ENCODE data around the gene ACACA. TPM values are rescaled to one million over a fixed set of nuclear protein-coding genes. Genes with fewer than 3 reads are reported as not detected.
A peak's percentile ranks its signal among the peaks of the same experiment; 100 is the strongest.
"Not testable (repeated sequence)": the region's sequence is repeated elsewhere in the genome, so short reads cannot be mapped to it uniquely, and the experiment has no call there.

ACACA gene
- total and polyA plus RNA-seq, 9 donors: 18.1 to 38.0 (median 24.4) TPM

DNA sequence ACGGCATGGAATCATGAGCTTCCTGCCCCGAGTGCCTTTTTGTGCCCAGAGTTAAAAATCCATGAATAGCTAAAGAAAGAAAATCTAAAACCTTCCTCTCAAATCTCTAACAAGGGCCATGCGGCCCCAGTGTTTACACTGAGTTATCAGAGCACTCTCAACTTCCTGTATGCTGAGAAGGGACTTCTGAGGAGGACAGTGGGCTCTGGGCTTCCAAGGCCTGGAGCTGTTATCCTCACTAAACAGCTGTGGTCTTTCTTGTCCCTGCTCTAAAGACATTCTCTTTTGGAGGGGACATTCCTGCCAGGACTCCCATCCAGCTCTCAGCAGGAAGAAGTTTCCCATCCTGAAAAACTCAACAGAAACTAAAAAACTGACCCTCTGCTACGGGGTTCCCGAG is 322.3 kb downstream of the ACACA start:
- peaks cover 38% of the 10 kb centered on the region for H3K36me3 ChIP-seq (ENCODE audit: control insufficient read depth, insufficient read depth, low read length)
- 100% methylated on average over 2 of the region's 5 CpGs for WGBS (ENCODE audit: insufficient coverage)
- DNase-seq: no peak
- no peak overlapping the region for H3K27ac ChIP-seq (ENCODE audit: low read length)
- H3K4me1 ChIP-seq (ENCODE audit: control insufficient read depth, insufficient read depth, low read length): peaks cover 29% of the 10 kb centered on the region
- H3K4me3 ChIP-seq (ENCODE audit: low read length): no peak overlapping the region
- H3K9me3 ChIP-seq (replicated peaks; ENCODE audit: control insufficient read depth, low read depth, low read length): peaks cover 1% of the 10 kb centered on the region
- H3K27me3 ChIP-seq (ENCODE audit: control insufficient read depth, insufficient read depth, low read length): no peaks in the 10 kb centered on the region

DNA sequence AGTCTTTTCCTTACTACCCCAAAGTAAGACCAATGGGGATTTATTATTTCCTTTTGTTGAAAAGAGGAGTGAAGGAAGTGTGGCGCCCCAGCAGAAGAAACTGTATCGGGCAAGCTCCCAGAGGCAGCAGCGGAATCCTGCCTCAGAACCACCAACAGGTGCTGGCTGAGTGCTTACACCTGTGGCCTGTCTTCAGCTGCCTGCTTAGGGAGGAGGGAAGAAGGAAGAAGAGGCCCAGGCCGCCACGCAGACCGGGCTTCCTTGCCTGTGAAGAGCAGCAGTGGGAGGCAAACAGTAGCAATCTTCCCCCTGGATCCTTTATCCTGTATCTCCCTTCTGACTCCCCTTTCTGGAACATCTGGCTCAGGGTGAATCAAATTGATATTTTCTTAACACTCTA is 323.2 kb downstream of the ACACA start:
- H3K27ac ChIP-seq (ENCODE audit: low read length): peak overlapping the region; percentile 15
- peak; percentile 41 for DNase-seq
- peaks cover 29% of the 10 kb centered on the region for H3K4me1 ChIP-seq (ENCODE audit: control insufficient read depth, insufficient read depth, low read length)
- H3K4me3 ChIP-seq (ENCODE audit: low read length): no peak overlapping the region
- WGBS (ENCODE audit: insufficient coverage): no CpG with 5 or more reads among the region's 6 CpGs
- H3K9me3 ChIP-seq (replicated peaks; ENCODE audit: control insufficient read depth, low read depth, low read length): peaks cover 5% of the 10 kb centered on the region
- H3K27me3 ChIP-seq (ENCODE audit: control insufficient read depth, insufficient read depth, low read length): no peaks in the 10 kb centered on the region
- peaks cover 31% of the 10 kb centered on the region for H3K36me3 ChIP-seq (ENCODE audit: control insufficient read depth, insufficient read depth, low read length)

DNA sequence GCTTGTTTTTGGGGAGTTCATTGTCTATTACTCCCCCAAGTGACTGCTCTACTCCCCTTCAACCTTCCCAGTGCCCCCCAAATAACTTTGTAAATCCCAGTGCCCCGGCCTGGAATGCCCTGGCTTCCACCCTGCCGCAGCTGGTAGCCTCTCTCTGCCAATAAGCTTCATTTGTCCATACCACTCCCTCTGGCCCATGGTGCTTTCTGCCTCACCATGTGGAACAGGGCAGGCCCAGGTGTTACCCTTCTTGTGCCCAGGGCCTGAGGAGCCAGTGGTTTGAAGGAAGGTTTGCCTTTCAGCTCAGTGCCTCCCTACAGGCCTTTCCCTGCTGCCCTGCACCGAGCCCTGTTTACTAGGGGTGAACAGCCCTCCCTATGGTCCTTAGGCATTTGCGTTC is 323.7 kb downstream of the ACACA start:
- Histone ChIP-seq H3K27ac (ENCODE audit: low read length) (peak overlapping the region; percentile 15), H3K27me3 (ENCODE audit: control insufficient read depth, insufficient read depth, low read length) (no peaks in the 10 kb centered on the region), H3K4me3 (ENCODE audit: low read length) (no peak overlapping the region), H3K9me3 (replicated peaks; ENCODE audit: control insufficient read depth, low read depth, low read length) (peaks cover 5% of the 10 kb centered on the region), H3K36me3 (ENCODE audit: control insufficient read depth, insufficient read depth, low read length) (peaks cover 30% of the 10 kb centered on the region), H3K4me1 (ENCODE audit: control insufficient read depth, insufficient read depth, low read length) (peaks cover 29% of the 10 kb centered on the region)
- 86% methylated on average over 2 of the region's 4 CpGs for WGBS (ENCODE audit: insufficient coverage)
- no peak for DNase-seq

- no peak overlapping the region for H3K4me3 ChIP-seq (ENCODE audit: low read length)
- DNase-seq: no peak
- H3K9me3 ChIP-seq (replicated peaks; ENCODE audit: control insufficient read depth, low read depth, low read length): peaks cover 5% of the 10 kb centered on the region
- peaks cover 25% of the 10 kb centered on the region for H3K36me3 ChIP-seq (ENCODE audit: control insufficient read depth, insufficient read depth, low read length)
- no peak overlapping the region for H3K27ac ChIP-seq (ENCODE audit: low read length)
- no peaks in the 10 kb centered on the region for H3K27me3 ChIP-seq (ENCODE audit: control insufficient read depth, insufficient read depth, low read length)
- peaks cover 29% of the 10 kb centered on the region for H3K4me1 ChIP-seq (ENCODE audit: control insufficient read depth, insufficient read depth, low read length)
- WGBS (ENCODE audit: insufficient coverage): 70% methylated on average over 6 of the region's 8 CpGs
These were observed 324.2 kb downstream of the ACACA start for GRCh38 chr17:37082311-37082860.

DNA sequence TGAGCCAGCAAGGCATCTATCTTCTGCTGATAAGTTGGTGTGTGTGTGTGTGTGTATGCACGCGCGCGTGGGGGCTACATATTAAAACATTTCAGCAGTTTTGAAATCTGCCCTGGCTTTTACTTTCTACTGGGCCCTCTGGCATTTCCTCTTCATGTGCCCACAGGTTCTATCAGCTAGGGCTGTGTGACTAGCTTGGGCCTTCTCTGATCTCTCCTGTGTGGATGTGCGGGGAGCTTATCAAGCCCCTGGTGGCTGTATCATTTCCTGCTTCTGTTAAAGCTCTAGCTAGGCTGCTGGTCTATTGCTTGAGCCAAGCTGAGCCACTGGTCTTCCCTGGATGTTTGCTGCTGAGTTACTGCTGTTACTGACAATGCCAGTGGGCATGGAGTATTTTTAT is 325.3 kb downstream of the ACACA start:
- peaks cover 14% of the 10 kb centered on the region for H3K36me3 ChIP-seq (ENCODE audit: control insufficient read depth, insufficient read depth, low read length)
- no peak overlapping the region for H3K4me3 ChIP-seq (ENCODE audit: low read length)
- WGBS (ENCODE audit: insufficient coverage): 57% methylated on average over 1 of the region's 5 CpGs
- peaks cover 5% of the 10 kb centered on the region for H3K9me3 ChIP-seq (replicated peaks; ENCODE audit: control insufficient read depth, low read depth, low read length)
- DNase-seq: no peak
- H3K27ac ChIP-seq (ENCODE audit: low read length): no peak overlapping the region
- peaks cover 29% of the 10 kb centered on the region for H3K4me1 ChIP-seq (ENCODE audit: control insufficient read depth, insufficient read depth, low read length)
- no peaks in the 10 kb centered on the region for H3K27me3 ChIP-seq (ENCODE audit: control insufficient read depth, insufficient read depth, low read length)

DNA sequence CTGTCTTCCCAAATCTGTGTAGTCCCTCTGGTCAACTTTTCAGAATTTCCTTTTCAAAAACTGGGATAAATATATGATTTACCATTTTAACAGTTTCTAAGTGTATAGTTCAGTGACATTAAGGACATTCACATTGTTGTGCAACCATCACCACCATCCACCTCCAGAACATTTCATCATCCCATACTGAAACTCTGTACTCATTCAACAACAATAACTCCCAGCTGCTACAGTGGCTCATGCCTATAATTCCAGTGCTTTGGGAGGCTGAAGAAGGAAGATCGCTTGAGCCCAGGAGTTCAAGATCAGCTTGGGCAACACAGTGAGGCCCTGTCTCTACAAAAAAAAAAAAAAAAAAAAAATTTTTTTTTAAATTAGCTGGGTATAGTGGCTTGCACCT is 326.9 kb downstream of the ACACA start:
- H3K4me1 ChIP-seq (ENCODE audit: control insufficient read depth, insufficient read depth, low read length): peaks cover 25% of the 10 kb centered on the region
- DNase-seq: no peak
- H3K27ac ChIP-seq (ENCODE audit: low read length): no peak overlapping the region
- no CpG with 5 or more reads among the region's 1 CpG for WGBS (ENCODE audit: insufficient coverage)
- H3K9me3 ChIP-seq (replicated peaks; ENCODE audit: control insufficient read depth, low read depth, low read length): peaks cover 5% of the 10 kb centered on the region
- H3K4me3 ChIP-seq (ENCODE audit: low read length): no peak overlapping the region
- H3K27me3 ChIP-seq (ENCODE audit: control insufficient read depth, insufficient read depth, low read length): no peaks in the 10 kb centered on the region
- peaks cover 2% of the 10 kb centered on the region for H3K36me3 ChIP-seq (ENCODE audit: control insufficient read depth, insufficient read depth, low read length)

DNA sequence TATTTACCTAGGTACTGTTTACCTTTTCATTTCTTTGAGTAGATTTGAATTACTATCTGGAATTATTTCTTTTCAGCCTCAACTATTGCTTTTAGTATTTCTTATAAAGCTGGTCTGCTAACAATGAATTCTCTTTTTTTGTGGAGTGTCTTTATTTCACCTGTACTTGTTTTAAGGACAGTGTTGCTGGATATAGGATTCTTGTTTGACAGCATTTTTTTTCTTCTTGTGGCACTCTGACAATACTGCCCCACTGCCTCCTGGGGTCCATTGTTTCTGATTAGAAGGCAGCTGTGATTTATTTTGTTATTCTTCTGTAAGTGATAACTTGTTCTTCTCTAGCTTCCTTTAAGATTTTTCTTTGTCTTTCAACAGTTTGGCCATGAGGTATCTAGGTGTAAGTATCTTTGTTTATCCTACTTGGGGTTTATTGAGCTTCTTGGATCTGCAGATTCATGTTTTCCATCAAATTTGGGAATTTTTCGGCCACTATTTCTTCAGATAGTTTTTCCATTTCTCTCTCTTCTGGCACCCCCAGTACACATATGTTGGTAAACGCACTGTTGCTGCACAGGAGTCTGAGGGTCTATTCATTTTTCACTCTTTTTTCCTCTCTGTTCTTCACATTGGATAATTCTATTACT is 327.4 kb downstream of the ACACA start:
- no peak overlapping the region for H3K4me3 ChIP-seq (ENCODE audit: low read length)
- H3K27ac ChIP-seq (ENCODE audit: low read length): no peak overlapping the region
- WGBS (ENCODE audit: insufficient coverage): 100% methylated on average over 1 of the region's 2 CpGs
- DNase-seq: no peak
- no peaks in the 10 kb centered on the region for H3K27me3 ChIP-seq (ENCODE audit: control insufficient read depth, insufficient read depth, low read length)
- no peaks in the 10 kb centered on the region for H3K36me3 ChIP-seq (ENCODE audit: control insufficient read depth, insufficient read depth, low read length)
- H3K9me3 ChIP-seq (replicated peaks; ENCODE audit: control insufficient read depth, low read depth, low read length): peaks cover 5% of the 10 kb centered on the region
- peaks cover 19% of the 10 kb centered on the region for H3K4me1 ChIP-seq (ENCODE audit: control insufficient read depth, insufficient read depth, low read length)

DNA sequence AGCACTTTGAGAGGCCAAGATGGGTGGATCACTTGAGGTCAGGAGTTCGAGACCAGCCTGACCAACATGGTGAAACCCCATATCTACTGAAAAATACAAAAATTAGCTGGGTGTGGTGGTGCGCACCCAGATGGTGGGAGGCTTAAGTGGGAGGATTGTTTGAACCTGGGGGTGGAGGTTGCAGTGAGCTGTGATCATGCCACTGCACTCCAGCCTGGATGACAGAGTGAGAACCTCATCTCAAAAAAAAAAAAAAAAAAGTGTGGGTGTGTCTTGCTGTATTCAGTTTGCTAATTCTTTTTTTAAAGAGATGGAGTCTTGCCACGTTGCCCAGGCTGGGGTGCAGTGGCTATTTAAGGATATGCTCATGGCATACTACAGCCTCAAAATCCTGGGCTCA is 333.2 kb downstream of the ACACA start:
- H3K9me3 ChIP-seq (replicated peaks; ENCODE audit: control insufficient read depth, low read depth, low read length); H3K4me3 ChIP-seq (ENCODE audit: low read length); DNase-seq; H3K4me1 ChIP-seq (ENCODE audit: control insufficient read depth, insufficient read depth, low read length); H3K27me3 ChIP-seq (ENCODE audit: control insufficient read depth, insufficient read depth, low read length); H3K27ac ChIP-seq (ENCODE audit: low read length); H3K36me3 ChIP-seq (ENCODE audit: control insufficient read depth, insufficient read depth, low read length): not testable (repeated sequence)
- WGBS (ENCODE audit: insufficient coverage): 83% methylated on average over 1 of the region's 3 CpGs

GRCh38 chr17:37069087-37069486 is 337.5 kb downstream of the ACACA start:
- no peak overlapping the region for H3K27ac ChIP-seq (ENCODE audit: low read length)
- peaks cover 40% of the 10 kb centered on the region for H3K27me3 ChIP-seq (ENCODE audit: control insufficient read depth, insufficient read depth, low read length)
- no peaks in the 10 kb centered on the region for H3K36me3 ChIP-seq (ENCODE audit: control insufficient read depth, insufficient read depth, low read length)
- WGBS (ENCODE audit: insufficient coverage): no CpG with 5 or more reads among the region's 3 CpGs
- no peak for DNase-seq
- no peaks in the 10 kb centered on the region for H3K9me3 ChIP-seq (replicated peaks; ENCODE audit: control insufficient read depth, low read depth, low read length)
- peaks cover 19% of the 10 kb centered on the region for H3K4me1 ChIP-seq (ENCODE audit: control insufficient read depth, insufficient read depth, low read length)
- H3K4me3 ChIP-seq (ENCODE audit: low read length): no peak overlapping the region

GRCh38 chr17:37068266-37068665 is 338.4 kb downstream of the ACACA start:
- H3K36me3 ChIP-seq (ENCODE audit: control insufficient read depth, insufficient read depth, low read length): no peaks in the 10 kb centered on the region
- peak; percentile 80 for DNase-seq
- peak overlapping the region; percentile 65 for H3K27ac ChIP-seq (ENCODE audit: low read length)
- H3K4me3 ChIP-seq (ENCODE audit: low read length): no peak overlapping the region
- WGBS (ENCODE audit: insufficient coverage): 37% methylated on average over 3 of the region's 10 CpGs
- no peaks in the 10 kb centered on the region for H3K9me3 ChIP-seq (replicated peaks; ENCODE audit: control insufficient read depth, low read depth, low read length)
- H3K4me1 ChIP-seq (ENCODE audit: control insufficient read depth, insufficient read depth, low read length): peaks cover 19% of the 10 kb centered on the region
- peaks cover 40% of the 10 kb centered on the region for H3K27me3 ChIP-seq (ENCODE audit: control insufficient read depth, insufficient read depth, low read length)
